Measurements from ENCODE around the gene SLC9A1.

SLC9A1 gene

DNA sequence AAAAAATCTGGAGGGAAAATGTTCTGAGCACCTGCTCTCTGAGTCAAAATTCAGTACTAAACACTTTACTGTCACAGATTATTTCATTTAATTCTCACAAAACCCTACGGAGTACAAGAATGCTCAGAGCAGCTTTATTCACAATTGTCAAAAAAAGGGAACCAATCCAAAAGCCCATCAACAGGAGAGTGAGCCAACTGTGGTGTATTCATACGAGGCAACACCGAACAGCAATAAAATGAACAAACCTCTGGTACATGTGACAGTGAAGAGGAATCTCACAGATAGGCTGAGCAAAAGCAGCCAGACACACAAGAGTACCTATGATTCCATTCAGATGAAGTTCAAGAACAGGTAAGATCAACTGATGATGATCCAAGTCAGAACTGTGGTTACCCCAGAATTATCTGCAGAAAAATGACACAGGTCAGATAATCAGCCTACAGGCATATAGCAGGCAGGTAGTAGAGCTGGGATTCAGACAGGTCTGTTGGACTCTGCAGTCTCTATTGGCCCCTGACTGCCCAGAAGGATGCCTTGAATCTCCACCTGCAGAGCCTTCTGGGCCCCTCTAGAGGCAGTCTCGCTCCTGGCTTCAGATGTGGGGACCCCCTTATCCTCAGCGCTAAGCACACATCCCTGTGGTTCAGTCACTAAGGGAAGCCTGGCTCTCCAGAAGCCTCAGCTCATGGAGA lies 19.2 kb downstream of the SLC9A1 start:
- TF ChIP-seq, protein P1, sequence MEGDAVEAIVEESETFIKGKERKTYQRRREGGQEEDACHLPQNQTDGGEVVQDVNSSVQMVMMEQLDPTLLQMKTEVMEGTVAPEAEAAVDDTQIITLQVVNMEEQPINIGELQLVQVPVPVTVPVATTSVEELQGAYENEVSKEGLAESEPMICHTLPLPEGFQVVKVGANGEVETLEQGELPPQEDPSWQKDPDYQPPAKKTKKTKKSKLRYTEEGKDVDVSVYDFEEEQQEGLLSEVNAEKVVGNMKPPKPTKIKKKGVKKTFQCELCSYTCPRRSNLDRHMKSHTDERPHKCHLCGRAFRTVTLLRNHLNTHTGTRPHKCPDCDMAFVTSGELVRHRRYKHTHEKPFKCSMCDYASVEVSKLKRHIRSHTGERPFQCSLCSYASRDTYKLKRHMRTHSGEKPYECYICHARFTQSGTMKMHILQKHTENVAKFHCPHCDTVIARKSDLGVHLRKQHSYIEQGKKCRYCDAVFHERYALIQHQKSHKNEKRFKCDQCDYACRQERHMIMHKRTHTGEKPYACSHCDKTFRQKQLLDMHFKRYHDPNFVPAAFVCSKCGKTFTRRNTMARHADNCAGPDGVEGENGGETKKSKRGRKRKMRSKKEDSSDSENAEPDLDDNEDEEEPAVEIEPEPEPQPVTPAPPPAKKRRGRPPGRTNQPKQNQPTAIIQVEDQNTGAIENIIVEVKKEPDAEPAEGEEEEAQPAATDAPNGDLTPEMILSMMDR (IDR thresholded peaks at IDR 0.05; ENCODE audit: borderline replicate concordance, insufficient read depth, low read depth, low read length), result no peak
- no peak overlapping the region for H3K4me3 ChIP-seq (ENCODE audit: low read depth, low read length)

DNA sequence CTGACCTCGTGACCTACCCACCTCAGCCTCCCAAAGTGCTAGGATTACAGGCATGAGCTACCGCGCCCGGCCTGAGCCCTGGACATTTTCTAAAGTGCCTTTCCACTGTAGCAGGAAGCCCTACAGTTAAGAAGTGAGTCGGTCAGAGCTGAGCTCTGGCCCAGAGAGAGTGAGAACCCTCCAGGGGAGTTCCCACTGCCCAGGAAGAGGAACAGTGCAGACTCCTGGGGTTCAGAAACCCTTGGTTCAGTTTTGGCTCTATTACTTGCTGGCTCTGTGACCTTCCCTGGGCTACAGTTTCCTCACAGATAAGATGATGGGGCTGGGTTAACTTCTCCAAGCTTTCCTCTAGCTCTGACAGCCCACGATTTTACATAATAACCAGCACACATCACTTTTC lies 20.9 kb downstream of the SLC9A1 start:
- H3K4me3 ChIP-seq (ENCODE audit: low read depth, low read length), result no peak overlapping the region
- TF ChIP-seq, protein P1 (IDR thresholded peaks at IDR 0.05; ENCODE audit: borderline replicate concordance, insufficient read depth, low read depth, low read length), result no peak

DNA sequence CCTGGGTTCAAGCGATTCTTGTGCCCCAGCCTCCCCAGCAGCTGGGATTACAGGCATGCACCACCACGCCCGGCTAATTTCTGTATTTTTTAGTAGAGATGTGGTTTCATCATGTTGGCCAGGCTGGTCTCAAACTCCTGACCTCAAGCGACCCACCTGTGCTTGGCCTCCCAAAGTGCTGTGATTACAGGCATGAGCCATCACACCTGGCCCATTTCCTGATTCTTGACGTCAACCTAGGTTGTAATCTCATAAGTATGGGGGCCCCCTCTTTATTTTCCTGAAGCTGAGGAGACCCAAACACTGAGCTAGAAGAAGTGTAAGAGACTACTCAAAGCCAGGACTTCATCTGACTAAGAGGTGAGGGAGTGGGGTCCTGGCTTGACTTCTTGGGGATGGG lies 21.8 kb downstream of the SLC9A1 start:
- TF ChIP-seq, protein P1 (IDR thresholded peaks at IDR 0.05; ENCODE audit: borderline replicate concordance, insufficient read depth, low read depth, low read length), result no peak
- no peak overlapping the region for H3K4me3 ChIP-seq (ENCODE audit: low read depth, low read length)

DNA sequence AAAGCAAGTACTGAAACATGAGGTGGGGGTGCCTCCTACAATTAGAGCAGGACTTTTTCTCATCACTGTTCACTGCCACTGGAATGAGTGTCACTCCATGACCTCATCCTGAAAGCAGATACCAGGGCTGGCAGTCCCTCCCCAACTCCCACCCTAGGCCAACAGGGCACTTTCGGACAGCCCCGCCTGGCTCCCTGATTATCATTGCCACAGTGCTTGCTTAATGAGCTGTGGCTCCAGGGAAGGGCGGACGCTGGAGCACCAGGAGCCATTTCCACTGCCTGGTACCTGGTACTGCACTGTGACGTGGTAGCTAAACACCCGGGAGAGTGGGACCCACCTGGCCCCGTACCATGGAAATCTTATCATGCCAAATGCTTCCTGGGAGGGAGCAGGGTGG lies 22.3 kb downstream of the SLC9A1 start:
- TF ChIP-seq, protein P1 (IDR thresholded peaks at IDR 0.05; ENCODE audit: borderline replicate concordance, insufficient read depth, low read depth, low read length), result no peak
- H3K4me3 ChIP-seq (ENCODE audit: low read depth, low read length), result no peak overlapping the region

DNA sequence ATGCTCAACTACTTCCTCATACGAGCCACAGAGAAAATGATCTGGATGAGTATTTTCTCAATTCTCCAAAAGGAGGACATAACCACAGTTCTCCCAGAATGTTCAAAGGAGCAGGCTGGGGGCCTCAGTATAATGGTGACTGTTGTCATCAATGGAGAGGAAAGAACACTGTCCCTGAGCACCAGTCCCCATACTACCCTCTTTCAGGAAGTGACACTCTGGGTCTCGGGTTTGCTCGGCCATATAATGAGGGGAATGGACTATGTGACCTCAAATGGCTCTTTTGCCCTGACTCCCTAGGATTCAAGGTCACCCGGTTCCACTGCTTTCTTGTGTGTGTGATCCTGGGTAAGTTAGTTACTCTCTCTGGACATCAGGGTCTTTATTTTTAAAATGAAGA lies 22.8 kb downstream of the SLC9A1 start:
- no peak overlapping the region for H3K4me3 ChIP-seq (ENCODE audit: low read depth, low read length)
- TF ChIP-seq, protein P1 (IDR thresholded peaks at IDR 0.05; ENCODE audit: borderline replicate concordance, insufficient read depth, low read depth, low read length), result no peak

DNA sequence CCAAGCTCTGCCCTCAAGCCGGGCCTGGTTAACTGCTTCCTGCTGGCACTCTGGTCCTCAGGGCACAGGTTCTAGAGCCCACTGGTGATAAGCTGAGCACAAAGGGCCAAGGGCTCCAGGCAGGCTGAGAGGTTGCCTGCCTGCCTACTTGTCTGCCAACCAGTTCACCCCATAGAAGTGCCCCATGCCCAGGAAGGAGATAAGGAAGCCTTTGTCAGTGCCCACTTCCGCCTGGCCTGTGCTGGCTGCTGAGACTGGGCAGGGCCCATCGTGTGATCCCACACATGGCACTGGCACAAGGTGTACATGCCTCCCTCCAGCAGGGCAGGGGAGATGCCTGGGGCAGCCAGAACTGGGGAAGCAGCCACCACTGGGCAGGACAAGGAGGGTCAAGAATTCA lies 24.1 kb downstream of the SLC9A1 start:
- TF ChIP-seq, protein P1 (IDR thresholded peaks at IDR 0.05; ENCODE audit: borderline replicate concordance, insufficient read depth, low read depth, low read length), result no peak

DNA sequence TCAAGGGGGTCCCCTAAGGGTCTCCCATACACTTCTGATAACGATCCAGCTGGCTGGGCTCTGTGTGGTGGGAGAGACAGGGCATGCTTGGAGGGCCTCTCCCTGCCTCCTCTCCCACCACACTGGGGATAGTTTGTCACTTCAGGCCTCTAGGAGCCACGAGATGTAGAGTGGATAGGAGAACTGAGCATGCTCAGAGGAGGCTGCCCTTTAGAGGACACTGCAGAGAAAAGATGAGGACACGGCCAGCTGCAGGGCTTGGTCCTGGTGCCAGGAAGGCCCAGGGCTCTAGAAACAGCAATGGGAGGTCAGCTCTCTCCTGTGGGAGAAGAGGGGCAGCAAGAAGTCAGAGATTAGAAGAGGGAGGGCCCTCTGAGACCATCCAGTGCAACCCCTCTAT lies 25.7 kb downstream of the SLC9A1 start:
- TF ChIP-seq, protein P1 (IDR thresholded peaks at IDR 0.05; ENCODE audit: borderline replicate concordance, insufficient read depth, low read depth, low read length), result no peak
- H3K4me3 ChIP-seq (ENCODE audit: low read depth, low read length), result no peak overlapping the region

More for the DNA sequence above, 24.1 kb downstream of the SLC9A1 start:
- H3K4me3 ChIP-seq (ENCODE audit: low read depth, low read length), result no peak overlapping the region
